ENCODE measurements around the gene TMEM59. TPM values are rescaled to one million over a fixed set of nuclear protein-coding genes. Genes with fewer than 3 reads are reported as not detected.
"Not testable (repeated sequence)": the region's sequence is repeated elsewhere in the genome, so short reads cannot be mapped to it uniquely, and the experiment has no call there.

The TMEM59 gene, protein sequence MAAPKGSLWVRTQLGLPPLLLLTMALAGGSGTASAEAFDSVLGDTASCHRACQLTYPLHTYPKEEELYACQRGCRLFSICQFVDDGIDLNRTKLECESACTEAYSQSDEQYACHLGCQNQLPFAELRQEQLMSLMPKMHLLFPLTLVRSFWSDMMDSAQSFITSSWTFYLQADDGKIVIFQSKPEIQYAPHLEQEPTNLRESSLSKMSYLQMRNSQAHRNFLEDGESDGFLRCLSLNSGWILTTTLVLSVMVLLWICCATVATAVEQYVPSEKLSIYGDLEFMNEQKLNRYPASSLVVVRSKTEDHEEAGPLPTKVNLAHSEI
- total RNA-seq (2014; rRNA removed; shearing (Covaris generic); ENCODE audit: low replicate concordance) = 198 and 209 TPM in 2 replicates

DNA sequence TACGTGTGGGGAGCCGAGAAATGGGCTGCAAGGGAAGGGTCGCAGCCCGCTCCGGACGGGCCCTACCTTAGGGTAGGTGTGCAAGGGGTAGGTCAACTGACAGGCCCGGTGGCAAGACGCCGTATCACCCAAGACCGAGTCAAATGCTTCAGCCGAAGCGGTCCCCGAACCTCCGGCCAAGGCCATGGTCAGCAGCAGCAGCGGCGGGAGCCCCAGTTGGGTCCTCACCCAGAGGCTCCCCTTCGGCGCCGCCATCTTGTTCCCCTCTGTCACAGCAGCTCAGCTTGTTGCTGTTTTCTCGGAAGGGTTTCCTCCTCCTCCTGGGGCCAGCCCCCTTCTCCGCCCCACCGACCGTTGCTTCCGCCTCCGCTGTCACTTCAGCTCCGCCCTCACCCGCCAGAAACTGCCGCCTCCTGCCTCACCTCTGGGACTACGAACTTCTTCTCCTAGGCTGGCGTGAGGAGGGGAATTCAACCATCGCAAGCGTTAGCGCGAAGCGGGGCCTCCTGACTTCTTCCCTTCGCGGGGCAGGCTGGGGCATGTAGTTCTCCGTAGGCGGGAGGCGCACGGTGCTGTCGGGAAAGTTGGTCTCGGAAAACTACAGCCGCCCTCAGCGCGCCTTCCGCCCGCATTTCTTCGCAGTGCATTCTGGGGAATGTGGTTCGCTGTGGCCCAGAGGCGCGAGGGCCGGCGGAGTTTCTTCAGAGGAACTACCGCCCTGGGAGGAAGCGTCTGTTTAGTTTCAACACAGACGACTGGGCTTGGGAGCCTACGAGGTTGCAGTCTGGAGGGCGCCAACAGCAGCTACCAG is at the start of gene TMEM59, which contains the start of gene TCEANC2:
Gene TMEM59, minus strand, starts transcription at position 271 of the 811 bp plus-strand sequence. Its CDS starts 16 bp downstream, at position 255.
Gene TCEANC2, plus strand, starts transcription at position 675 of the 811 bp plus-strand sequence. CDS start 815 bp downstream, outside the sequence.
- Histone ChIP-seq H3K27me3 (no peaks in the 10 kb centered on the region), H3K36me3 (no peaks in the 10 kb centered on the region; the same call in 1 of the 2 replicates), H3K4me3 (peak within 1 kb of the TSS; percentile 84), H3K9me3 (no peaks in the 10 kb centered on the region)
- peak; percentile 99 for DNase-seq

- Histone ChIP-seq H3K36me3 (no peaks in the 10 kb centered on the region; the same call in 1 of the 2 replicates), H3K4me3 (no peak overlapping the region), H3K9me3 (no peaks in the 10 kb centered on the region), H3K27me3 (no peaks in the 10 kb centered on the region)
- no peak for DNase-seq
These were observed 47.5 kb upstream of the TMEM59 start for GRCh38 chr1:54100500-54100899.

GRCh38 chr1:54099061-54099610 is 46.1 kb upstream of the TMEM59 start:
- H3K4me3 ChIP-seq = no peak overlapping the region
- no peaks in the 10 kb centered on the region for H3K27me3 ChIP-seq
- no peak for DNase-seq
- H3K36me3 ChIP-seq = no peaks in the 10 kb centered on the region; the same call in 1 of the 2 replicates
- no peaks in the 10 kb centered on the region for H3K9me3 ChIP-seq

- H3K27me3 ChIP-seq = no peaks in the 10 kb centered on the region
- no peak overlapping the region for H3K4me3 ChIP-seq
- DNase-seq = no peak
- no peaks in the 10 kb centered on the region for H3K9me3 ChIP-seq
- H3K36me3 ChIP-seq = no peaks in the 10 kb centered on the region; the same call in 1 of the 2 replicates
These were observed 43.9 kb upstream of the TMEM59 start for GRCh38 chr1:54096877-54097240.

- H3K36me3 ChIP-seq = no peaks in the 10 kb centered on the region; the same call in 1 of the 2 replicates
- no peak overlapping the region for H3K4me3 ChIP-seq
- H3K9me3 ChIP-seq = no peaks in the 10 kb centered on the region
- H3K27me3 ChIP-seq = no peaks in the 10 kb centered on the region
- DNase-seq = no peak
These were observed 43.3 kb upstream of the TMEM59 start for GRCh38 chr1:54096227-54096876.

DNA sequence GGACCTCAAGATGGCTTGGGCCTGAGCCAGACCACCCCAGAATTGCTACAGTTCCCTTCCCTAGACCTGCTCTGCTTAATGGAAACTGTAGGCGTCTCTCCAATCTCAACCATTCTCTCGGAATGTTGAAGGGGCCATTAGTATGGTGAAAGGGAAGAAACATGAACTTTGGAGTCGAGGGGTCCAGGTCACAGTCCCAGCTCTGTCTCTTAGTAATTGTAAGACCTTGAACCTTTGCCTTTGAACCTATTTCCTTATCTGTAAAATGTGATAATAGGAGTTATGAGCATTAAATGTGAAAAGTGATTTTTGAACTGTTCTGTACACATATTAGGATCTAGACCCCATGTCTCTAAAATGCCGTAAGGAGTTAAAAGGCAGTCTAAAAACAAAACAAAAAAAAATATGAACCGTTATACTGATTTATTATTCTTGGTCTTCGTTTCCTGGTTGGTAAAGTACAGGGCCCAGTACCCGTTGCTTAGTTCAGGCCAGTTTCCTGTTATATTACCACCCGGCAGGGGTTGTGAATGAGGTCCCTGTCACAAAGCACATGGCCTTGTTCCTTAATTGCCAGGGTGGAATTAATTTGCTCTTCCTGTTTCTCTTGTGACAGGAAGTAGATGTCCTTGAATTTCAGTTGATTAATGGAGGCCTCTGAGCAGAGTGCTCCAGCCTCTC is 42.7 kb upstream of the TMEM59 start:
- no peak overlapping the region for H3K4me3 ChIP-seq
- no peak for DNase-seq
- H3K27me3 ChIP-seq = no peaks in the 10 kb centered on the region
- no peaks in the 10 kb centered on the region for H3K9me3 ChIP-seq
- H3K36me3 ChIP-seq = no peaks in the 10 kb centered on the region

DNA sequence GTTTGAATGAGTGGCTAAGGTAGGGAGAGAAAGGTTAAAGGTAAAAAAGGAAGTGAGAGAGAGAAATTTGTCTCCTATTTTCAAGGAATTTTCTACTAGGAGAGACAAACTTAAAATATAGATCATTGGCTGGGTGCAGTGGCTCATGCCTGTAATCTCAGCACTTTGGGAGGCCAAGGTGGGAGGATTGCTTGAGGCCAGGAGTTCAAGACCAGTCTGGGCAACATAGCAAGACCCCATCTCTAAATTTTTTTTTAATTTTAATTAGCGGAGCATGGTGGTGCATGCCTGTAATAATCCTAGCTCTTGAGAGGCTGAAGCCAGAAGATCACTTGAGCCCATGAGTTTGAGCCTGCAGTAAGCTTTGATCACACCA is 41.7 kb upstream of the TMEM59 start:
- not testable (repeated sequence) for H3K4me3 ChIP-seq, H3K27me3 ChIP-seq, H3K36me3 ChIP-seq, DNase-seq, H3K9me3 ChIP-seq

- H3K36me3 ChIP-seq = no peaks in the 10 kb centered on the region; the same call in 1 of the 2 replicates
- no peak overlapping the region for H3K4me3 ChIP-seq
- no peak for DNase-seq
- no peaks in the 10 kb centered on the region for H3K27me3 ChIP-seq
- no peaks in the 10 kb centered on the region for H3K9me3 ChIP-seq
These were observed 41.2 kb upstream of the TMEM59 start for GRCh38 chr1:54094001-54094729.

DNA sequence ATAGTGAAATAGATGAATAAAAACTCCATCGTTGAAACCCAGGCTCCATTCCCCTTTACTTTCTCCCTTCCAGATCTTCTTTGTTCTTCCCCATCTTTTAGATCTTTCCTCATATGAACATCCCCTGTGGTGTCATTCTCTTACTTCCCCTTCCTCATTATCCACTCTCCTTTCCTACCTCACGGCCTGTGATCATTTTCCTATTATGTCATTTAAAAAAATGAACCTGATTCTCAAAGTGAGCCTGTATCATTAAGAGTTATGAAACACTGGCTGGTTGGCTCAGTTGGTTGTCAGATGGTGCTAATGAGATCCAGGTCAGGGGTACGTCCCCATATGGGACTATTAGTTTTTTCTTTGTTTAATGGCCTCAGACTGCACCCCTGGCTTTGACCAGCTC is 38.7 kb upstream of the TMEM59 start:
- Histone ChIP-seq H3K36me3 (no peaks in the 10 kb centered on the region; the same call in 1 of the 2 replicates), H3K9me3 (no peaks in the 10 kb centered on the region), H3K27me3 (no peaks in the 10 kb centered on the region), H3K4me3 (no peak overlapping the region)
- DNase-seq = no peak

DNA sequence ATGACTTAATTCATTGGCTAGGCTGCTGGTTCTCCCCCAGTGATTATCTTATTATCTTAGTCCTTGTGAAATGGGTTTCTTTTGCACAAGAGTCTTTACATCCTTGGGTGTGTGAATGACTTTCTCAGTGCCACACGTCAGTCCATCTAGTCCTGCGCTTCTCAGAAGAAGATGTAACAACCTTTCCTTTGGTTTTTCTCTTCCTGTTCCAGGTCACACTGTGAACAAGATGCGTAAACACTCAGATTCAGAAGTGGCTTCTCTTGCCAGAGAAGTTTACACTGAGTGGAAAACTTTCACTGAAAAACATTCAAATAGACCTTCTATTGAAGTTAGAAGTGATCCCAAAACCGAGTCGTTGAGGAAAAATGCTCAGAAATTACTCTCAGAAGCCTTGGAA is 35.4 kb upstream of the TMEM59 start:
- DNase-seq = no peak
- Histone ChIP-seq H3K27me3 (no peaks in the 10 kb centered on the region), H3K9me3 (no peaks in the 10 kb centered on the region), H3K36me3 (no peaks in the 10 kb centered on the region; the same call in 1 of the 2 replicates), H3K4me3 (no peak overlapping the region)

DNA sequence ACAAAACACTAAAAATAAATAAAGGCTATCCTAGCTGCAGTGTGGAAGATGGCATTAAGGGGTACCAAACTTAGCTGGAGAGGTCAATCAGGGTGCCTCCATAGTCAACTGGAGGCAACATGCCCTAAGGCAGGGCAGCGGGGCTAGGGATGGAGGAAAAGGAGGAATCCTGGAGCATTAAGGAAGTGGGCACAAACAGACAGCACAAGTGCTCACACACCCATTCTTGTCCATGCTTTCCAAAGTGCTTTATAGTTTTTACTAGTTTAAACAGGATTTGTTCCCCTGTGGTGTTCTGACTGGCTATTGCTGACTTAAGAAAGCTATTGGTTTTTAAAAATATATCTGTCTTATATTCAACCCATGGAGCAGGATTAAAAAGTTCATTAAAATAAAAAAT is 33.8 kb upstream of the TMEM59 start:
- DNase-seq = no peak
- no peak overlapping the region for H3K4me3 ChIP-seq
- no peaks in the 10 kb centered on the region; the same call in 1 of the 2 replicates for H3K36me3 ChIP-seq
- H3K27me3 ChIP-seq = no peaks in the 10 kb centered on the region
- H3K9me3 ChIP-seq = no peaks in the 10 kb centered on the region

- no peak for DNase-seq
- Histone ChIP-seq H3K9me3 (no peaks in the 10 kb centered on the region), H3K27me3 (no peaks in the 10 kb centered on the region), H3K36me3 (no peaks in the 10 kb centered on the region; the same call in 1 of the 2 replicates), H3K4me3 (no peak overlapping the region)
These were observed 31.8 kb upstream of the TMEM59 start for GRCh38 chr1:54084794-54085193.

DNA sequence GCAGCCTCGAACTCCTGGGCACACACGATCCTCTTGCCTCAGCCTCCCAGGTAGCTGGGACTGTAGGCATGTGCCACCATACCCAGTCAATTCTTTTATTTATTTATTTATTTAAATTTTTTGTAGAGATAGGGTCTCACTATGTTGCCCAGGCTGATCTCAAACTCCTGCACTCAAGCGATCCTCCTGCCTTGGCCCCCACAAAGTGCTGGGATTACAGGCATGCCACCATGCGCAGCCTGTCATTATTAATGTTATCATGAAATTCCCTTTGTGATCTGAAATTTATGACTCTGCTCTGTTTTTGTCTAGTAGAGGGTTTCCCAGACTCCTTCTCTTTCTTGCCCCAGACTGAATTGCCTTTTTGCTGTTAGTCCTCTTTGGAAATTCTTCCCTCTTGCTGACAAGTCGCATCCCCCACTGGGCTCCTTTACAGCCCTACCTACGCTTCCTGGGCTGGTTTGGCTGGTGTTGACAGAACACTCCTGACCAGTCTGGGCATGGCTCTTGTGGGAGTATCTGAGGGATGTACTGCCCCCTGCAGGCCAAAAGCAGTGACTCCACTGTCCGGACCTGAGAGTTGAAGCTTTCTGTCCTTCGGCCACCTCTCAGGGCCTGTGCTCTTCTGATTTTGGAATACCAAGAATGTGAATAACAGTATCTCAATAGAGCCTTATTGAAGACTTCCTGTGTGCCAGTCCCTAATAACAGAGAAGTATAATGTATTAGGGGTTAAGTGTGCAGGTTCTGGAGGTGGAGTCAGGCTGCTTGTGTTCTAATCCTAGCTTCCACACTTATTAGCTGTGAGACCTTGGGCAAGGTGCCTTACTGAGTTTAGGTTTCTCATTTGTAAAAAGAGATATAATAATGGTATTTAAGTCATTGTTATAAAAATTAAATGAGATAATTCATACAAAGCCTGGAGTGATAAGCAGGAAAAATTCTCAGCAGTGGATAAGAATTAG is 28.6 kb upstream of the TMEM59 start:
- H3K4me3 ChIP-seq = no peak overlapping the region
- H3K36me3 ChIP-seq = no peaks in the 10 kb centered on the region
- DNase-seq = peak; percentile 43
- no peaks in the 10 kb centered on the region for H3K9me3 ChIP-seq
- H3K27me3 ChIP-seq = no peaks in the 10 kb centered on the region

GRCh38 chr1:54080598-54081049 is 27.6 kb upstream of the TMEM59 start:
- Histone ChIP-seq H3K27me3 (no peaks in the 10 kb centered on the region), H3K9me3 (no peaks in the 10 kb centered on the region), H3K4me3 (no peak overlapping the region), H3K36me3 (no peaks in the 10 kb centered on the region)
- DNase-seq = no peak

DNA sequence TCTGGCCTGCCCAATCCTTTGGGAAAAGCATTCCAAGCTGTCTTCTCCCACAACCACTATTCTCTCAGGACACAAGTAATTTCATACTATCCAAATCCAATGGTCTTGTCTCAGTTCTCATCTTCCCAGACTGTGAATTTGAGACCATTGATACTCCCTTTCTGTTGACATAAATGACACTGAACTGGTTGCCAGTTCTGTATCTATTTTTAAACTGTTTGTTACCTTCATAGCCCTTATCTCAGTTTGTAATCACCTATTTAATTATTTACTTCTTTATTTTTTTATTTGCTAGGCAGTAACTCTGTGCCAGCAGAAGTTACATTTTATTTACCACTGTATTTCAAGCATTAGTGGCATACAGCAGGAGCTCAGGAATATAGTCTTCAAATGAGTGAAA is 24.4 kb upstream of the TMEM59 start:
- Histone ChIP-seq H3K36me3 (no peaks in the 10 kb centered on the region), H3K27me3 (no peaks in the 10 kb centered on the region), H3K4me3 (no peak overlapping the region), H3K9me3 (no peaks in the 10 kb centered on the region)
- DNase-seq = no peak
